HCEC 1CT (cell line): Measurements from ENCODE around the gene CENPF.
"Not testable (repeated sequence)": the region's sequence is repeated elsewhere in the genome, so short reads cannot be mapped to it uniquely, and the experiment has no call there.

Source experiments
- DNase-seq: peaks from one replicate; pipeline ENCODE4 v3.0.0-alpha.2; 2017

CENPF gene

DNA sequence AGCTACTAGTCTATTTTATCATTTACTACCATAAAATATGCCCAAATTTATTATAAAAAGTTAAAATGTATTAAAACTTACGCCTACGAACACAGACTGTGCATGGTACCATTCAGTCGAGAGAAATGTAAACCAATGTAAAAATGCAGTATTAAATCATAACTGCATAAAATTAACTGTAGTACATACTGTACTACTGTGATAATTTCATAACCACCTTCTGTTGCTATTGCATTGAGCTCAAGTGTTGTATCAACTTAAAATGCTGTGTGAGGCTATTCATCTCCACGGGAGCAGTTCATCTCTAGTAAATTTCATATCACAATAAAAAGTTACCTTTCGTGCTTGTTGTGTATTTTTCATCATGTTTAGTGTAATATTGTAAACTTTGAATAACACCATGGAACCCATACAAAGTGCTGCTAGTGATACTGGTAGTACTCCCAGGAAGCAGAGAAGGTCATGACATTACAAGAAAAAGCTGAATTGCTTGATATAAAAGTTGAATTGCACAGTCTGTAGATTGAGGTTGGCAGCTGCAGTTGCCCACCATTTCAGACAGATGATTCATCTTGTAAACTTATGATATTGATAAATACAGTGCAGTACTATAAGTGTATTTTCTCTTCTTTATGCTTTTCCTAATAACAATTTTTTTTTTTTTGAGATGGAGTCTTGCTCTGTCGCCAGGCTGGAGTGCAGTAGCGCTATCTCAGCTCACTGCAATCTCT is 19.0 kb upstream of the CENPF start:
- DNase-seq: no peak

DNA sequence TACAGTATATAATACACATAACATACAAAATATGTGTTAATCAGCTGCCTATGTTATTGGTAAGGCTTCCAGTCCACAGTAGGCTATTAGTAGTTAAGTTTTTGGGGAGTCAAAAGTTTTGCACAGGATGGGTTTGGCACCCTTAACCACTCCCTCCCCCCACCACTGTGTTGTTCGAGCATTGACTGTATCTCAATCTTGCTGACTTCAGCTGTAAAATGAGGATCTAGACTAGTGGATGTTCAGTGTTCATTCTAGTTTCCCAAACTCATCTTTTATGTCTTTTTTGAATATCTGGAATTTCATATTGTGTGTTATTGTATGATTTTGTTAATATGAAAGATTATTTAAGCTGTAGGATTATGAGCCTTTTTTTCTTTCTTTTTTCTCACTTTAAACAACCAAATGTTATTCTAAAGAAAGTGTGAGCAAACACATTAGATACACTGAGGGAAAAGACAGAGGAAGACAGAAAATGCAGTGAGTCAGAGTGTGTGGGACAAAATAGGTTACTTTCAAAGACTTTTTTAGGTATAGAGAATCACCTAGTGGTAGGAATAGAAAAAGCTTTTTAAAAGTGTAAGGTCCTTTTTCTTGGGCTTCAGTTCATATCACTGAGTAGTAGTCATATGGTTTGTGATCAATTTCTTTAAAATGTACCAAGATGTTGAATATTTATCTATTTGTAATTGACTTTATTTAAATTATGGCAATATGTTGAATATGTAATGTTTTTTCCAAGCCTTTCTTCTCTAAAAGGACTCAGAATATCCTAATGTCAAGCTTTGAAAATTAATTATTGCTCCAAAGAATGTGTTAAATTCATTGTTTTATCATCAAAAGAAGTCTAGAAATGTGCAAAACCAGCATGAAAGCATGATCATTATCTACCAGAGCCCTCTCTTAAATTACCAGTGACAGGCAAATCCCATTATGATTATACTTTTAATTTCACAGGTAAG is 17.9 kb upstream of the CENPF start:
- peak; percentile 82 for DNase-seq

DNA sequence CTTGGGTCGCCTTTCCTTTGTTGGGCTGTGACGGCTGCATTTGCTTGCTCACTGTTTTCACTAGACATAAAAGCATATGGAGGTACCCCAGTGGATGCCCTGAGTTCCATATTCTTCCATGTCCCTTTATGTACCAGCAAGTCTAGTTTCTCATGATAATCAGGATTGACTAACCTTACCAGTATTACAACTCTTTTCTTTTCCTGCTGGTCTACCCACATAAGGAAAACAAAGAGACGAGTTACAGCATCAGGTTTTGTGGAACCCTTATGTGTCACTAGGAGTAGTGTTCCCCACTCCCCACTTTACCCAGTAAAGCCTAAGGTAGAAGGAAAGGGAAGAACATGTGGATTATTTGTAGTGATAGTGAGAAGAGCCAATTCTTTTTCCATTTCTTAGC is 16.4 kb upstream of the CENPF start:
- DNase-seq: no peak

DNA sequence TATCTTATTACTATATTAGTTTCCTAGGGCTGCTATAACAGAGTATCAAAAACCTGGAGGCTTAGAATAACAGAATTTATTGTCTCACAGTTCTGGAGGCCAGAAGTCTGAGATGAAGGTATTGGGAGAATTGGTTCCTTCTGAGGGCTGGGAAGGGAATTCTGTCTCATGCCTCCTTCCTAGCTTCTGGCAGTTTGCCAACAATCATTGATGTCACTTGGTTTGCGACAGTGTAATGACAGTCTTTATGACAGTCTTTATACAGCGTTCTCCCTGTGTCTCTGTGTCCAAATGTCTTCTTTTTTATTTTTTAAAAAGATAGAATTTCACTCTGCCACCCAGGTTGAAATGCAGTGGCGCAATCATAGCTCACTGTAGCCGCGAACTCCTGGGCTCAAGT is 15.8 kb upstream of the CENPF start:
- DNase-seq: no peak

DNA sequence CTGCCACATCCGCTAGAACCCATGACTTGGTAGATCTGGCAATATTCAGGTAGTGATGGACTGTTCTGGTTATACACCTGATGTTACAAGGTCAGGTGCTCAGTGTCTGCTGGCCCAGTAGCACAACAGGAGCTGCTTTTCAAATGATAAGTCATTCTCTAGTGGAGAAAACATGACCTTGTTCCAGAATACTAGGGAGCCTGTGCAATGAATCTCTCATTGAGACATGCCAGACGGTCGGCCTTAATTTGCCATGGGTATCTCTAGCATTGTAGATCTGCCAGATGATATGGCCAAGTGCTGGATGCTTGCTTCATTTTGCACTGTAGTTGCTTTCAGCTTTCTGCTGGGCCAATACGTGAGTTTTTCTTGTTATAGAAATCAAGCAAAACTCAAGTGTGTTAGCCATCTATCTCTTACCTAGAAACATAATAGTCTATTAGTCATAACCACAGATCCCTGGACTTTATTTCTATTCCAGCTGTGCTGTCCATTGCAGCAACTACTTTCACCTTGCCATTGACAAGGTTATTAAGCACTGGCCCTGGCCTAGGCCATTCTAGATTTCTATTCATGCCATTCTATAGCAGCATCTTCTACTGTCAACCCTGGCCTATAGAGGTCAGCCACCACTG is 13.9 kb upstream of the CENPF start:
- peak; percentile 36 for DNase-seq

DNA sequence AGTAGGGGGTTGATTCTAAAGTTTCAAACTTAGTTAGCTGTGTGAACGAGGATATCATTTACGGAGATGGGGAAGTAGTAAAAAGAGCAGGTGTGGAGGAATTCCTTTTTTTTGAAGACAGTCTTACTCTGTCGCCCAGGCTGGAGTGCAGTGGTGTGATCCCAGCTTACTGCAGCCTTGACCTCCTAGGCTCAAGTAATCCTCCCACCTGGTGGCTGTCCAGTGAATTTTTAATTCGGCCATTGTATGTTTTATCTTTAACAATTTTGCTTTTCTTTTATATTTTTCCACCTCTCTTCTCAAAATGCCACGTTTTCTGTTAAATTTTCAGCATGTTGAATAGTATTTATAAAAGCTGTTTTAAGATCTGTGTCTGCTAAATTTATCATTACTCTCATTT is 12.3 kb upstream of the CENPF start:
- DNase-seq: no peak

DNA sequence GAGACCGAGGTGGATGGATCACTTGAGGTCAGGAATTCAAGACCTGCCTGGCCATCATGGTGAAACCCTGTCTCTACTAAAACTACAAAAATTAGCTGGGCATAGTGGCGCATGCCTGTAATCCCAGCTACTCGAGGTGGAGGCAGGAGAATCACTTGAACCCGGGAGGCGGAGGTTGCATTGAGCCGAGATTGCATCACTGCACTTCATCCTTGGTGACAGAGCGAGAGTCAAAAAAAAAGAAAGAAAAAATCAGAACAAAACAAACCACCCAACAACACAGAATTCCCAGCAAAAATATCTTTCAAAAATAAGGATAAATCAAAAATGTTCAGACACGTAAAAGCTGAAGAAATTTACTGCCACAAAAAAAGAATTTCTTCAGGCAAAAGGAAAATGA is 11.1 kb upstream of the CENPF start:
- not testable (repeated sequence) for DNase-seq

DNA sequence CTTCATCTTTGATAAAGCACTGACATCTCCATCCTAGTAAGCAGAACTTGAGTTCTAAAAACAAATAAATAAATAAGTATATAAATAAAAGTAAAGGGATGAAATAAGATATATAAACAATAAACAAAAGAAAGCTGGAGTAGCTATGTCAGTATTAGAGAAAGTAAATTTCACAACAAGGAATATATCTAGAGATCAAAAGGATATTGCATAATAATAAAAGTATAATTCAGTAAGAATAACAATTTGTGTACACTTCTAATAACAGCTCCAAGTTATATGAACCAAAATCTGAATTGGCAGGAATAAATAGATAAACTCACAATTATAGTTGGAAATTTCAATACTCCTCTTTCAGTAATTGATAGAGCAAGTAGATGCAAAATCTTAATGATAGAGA is 9.8 kb upstream of the CENPF start:
- no peak for DNase-seq

DNA sequence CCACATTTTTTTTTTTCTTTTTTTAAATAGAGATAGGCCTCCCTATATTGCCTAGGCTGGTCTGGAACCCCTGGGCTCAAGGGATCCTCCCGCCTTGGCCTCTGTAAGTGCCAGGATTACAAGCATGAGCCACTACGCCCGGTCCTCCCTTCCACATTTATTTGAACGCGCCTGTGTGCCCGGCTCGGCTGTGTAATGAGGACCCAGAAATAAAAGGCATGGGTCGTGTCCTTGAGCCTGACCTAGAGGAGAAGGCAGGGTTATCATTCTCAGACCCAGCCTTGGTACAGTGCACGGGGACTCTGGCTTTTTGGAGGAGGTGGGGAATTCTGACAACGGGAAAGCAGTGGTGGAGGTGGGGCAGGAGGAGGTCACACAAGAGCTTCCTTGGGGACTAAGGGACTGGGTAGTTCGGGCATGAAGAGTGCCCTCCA is 841 bp downstream of the CENPF start:
- peak; percentile 22 for DNase-seq

DNA sequence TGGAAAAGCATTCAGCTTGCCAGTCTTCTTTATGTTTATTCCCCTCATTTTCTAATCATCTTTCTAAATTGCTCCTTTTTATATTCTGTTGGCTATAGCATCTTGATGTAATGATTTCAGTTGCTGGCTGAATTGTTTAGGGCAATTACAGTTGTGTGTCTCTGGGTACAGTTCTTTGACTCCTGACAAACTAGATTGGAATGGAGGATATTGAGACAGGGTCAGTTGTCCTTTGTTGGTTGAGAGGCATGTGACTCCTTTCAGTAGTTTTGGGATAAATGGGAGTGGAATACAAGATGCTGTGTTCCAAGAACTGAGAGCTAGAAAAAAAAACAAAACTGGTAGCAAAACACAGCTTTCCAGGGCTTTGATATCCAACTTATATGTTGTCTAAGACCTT is 1.5 kb downstream of the CENPF start:
- DNase-seq: peak; percentile 64

DNA sequence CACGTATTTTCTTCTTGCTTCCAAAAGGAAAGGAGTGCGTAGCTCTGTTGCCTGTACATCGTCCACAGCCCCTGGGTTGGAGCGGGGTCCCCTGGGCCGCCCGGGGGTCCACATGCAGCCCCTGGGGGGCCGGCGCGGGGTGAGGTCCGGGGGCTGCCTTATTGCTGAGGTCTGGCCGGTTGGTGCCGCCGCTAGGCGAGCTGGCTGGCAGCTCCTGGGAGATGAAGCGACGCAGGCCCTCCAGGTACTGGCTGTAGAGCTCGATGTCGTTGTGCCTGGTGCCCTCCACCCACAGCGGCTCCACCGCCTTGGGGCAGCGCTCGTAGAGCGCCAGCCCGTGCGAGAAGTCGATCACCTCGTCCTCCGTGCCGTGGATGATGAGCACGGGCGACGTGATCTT is 2.5 kb downstream of the CENPF start:
- not testable (repeated sequence) for DNase-seq

DNA sequence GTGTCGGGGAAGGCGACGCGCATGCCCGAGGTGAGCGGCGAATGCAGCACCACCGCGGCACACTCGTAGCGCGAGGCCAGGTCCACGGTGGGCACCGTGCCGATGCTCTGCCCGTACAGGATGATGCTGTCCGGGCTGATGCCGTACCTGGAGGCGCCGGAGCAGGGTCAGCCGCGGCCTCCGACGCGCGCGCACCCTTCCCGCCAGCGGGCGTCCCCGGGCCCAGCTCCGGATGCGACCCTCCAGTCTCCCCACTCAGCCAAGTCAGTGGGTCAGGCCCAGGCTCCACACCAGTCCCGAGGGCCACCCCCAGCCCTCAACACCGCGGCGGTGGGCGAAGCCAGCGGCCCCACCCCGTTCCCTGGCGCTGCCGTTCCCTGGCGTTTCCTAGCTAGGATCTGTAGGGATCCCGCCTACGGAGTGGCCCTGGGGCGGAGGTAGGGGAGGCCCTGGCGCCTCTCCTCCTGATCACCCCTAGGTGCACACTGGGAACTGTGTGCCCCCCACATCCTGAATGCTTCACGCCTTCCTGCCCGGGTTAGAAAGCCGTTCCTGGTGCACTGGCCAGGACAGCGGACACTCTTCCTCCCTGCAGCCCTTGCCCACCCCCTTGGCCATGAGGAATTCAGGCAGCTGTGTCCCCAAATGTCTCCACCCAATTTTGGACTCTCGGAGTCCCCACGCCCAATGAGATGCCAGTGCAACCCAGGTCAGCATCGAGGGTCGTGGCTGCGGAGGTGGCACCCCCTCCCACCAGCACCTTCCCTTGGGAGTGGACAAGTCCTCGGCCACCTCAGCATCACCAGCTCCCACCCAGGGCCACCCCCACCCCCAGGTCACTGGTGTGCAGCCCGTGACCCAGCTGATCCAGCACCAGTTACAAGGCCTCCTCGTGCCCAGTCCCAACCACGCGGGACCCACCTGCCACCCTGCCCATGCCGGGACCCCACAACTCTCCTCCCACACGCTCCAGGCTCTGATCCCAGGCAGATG is 3.2 kb downstream of the CENPF start:
- DNase-seq: not testable (repeated sequence)

DNA sequence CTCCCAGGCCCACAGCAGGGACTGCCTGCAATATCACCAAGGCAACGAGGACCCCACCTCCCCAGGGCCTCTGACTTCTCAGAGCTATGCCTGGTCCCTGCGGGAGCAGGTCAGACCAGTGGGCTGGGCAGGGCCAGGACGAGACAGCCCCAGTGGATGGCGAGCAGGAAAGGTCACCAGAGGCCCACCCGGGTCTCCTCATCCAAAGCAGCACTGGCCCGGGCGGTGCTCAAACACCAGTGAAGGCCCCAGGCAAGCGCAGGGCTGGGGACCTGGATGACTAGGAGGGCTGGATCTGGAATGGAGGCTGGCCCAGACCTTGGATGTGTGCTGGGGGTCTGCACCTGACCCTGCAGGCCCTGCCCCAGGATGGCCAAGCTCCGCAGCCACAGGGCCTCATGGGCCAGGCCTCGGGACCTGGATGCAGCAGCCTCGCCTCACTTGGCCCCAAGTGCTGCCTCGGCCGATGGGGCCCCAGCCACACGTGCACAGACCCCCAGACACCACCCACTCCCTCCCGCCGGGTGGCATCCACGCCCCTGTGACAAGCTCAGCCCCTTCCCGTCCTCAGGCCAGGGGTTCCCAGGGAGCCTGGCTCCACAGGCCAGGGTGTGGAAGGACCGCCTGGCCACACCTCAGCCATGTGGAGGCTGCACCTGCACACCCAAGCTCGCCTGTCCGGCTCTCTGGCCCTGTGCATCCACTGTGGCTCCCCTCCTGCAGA is 4.7 kb downstream of the CENPF start:
- DNase-seq: not testable (repeated sequence)

DNA sequence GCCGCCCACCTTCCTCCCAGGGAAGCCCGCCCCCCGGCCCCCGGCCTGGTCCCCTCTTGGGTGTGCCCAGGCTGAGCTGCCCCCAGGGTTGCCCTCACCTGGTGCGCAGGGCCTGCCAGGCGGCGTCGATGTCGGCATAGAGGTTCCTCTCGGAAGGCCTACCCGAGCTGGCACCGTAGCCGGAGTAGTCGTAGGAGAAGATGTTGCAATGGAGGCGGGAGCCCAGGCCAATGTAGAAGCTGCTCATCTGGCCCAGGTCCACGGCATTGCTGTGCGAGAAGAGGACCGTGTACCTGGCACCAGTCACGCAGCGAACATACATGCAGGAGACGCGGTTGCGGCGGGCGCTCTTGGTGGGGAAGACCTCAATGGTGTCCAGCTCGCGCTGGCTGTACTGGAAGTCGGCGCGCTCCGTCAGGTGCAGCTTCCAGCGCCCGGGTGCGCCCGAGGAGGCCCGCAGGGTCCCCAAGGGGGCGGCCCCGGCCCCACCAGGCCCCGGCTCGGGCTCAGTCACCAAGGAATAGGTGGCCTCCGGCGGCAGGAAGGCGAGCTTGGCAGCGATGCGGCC is 5.3 kb downstream of the CENPF start:
- not testable (repeated sequence) for DNase-seq

DNA sequence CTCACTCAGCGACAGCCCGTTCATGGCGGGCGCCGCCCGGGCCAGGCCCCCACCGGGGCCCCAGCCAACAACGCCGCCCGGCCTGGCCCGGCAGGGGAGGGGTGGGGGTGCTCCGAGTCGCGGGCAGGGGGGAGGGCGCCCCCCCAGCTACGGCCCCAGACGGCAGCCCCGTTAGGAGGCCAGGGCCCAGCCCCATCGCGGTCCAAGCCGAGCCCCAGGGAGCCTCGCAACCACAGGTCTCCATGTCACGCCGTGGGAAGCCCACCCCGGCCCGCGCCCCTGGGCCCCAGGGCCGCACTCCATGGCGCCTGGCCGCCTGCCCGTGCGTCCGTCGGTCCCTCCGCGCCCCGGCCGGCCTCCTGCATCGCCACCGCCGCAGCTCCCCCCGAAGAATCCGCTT is 5.8 kb downstream of the CENPF start:
- not testable (repeated sequence) for DNase-seq

DNA sequence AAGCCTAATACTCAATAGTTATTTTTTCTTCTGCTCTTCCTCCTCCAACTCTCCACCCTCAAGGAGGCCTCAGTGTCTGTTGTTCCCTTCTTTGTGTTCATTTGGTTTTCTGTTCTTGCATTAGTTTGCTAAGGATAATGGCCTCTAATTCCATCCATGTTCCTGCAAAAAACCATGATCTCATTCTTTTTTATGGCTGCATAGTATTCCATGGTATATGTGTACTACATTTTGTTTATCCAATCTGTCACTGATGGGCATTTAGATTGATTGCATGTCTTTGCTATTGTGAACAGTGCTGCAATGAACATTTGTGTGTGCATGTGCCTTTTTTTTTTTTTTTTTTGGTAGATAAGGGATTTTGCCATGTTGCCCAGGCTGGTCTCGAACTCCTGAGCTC is 6.7 kb downstream of the CENPF start:
- no peak for DNase-seq

DNA sequence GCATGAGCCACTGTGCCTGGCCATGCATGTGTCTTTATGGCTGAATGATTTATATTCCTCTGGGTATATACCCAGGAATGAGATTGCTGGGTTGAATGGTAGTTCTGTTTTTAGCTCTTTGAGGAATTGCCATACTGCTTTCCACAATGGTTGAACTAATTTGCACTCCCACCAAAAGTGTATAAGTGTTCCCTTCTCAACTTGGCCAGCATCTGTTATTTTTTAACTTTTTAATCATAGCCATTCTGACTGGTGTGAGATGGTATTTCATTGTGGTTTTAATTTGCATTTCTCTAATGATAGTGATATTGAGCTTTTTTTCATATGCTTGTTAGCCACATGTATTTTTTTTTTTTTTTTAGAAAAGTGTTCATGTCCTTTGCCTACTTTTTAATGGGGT is 7.1 kb downstream of the CENPF start:
- not testable (repeated sequence) for DNase-seq

DNA sequence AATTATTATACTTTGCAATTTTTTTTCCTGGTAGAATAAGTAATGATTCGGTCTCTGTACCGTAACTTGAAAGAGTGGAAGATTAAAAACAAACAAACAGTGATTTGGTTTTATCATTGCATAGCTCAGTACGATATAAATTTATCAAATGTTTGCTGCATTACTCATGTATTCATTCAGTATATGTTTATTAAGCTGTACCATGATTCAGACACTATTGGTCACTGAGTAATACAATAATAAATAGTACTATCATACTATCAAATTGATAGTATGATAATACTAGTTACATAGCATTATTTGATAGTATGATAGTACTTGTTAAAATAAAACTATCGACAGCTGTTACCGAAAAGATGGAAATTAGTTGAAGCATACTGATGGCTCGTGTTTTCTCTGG is 12.1 kb downstream of the CENPF start:
- DNase-seq: peak; percentile 75

DNA sequence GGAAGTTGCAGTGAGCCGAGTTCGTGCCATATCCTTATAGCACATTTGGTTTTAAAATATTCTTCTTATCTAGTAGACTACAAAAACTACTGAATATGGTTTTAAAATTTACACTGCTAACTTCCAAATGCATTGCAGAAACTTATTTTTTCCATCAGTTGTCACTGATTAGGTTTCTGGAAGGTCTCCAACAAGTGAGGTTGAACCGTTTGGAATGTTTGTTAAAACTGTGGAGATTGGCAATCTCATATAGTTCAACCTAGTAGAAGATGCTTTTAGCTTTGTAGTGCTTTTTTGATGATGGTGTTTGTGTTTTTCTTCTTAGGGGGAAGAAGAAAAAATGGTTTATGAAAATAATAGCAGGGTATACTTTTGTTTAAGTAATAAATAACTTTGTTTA is 12.9 kb downstream of the CENPF start:
- DNase-seq: peak; percentile 15

DNA sequence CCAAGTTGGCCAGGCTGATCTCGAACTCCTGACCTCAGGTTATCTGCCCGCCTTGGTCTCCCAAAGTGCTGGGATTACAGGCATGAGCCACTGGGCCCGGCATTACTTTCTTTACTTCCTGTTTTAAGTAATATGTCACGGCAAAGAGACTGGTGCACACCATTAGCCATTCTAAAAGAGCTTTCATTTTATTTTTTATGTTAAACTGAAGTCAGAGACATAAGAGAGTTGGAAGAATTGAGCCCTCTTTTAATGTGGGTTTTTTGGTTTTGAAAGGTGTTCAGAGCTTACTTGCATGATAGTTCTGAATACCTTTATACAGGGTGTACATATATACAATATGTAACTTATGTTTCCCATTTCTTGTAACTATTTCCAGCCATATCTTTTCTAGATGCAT is 14.3 kb downstream of the CENPF start:
- no peak for DNase-seq

DNA sequence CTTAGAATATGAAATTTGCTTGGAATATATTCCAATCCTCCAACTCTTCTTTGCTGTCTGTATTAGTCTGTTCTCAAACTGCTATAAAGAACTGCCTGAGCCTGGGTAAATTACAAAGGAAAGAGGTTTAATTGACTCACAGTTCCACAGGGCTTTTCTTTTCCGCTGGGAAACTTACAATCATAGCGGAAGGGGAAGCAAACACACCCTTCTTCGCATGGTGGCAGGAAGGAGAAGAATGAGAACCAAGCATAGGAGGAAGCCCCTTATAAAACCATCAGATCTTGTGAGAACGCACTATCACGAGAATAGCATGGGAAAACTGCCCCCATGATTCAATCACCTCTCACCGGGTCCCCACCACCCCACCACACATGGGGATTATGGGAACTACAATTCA is 14.8 kb downstream of the CENPF start:
- no peak for DNase-seq
